DMS 273 (cell line): ENCODE measurements around the gene TPK1.

ENCODE experiments used
- DNase-seq: peaks from one replicate; lab custom pipeline; 2025; ENCODE audit not compliant: unreplicated experiment; lab: John Stamatoyannopoulos, UW

The TPK1 gene

GRCh38 chr7:144726840-144727239, 109.0 kb downstream of the TPK1 start:
- peak; percentile 14 for DNase-seq

GRCh38 chr7:144725070-144725469, 110.8 kb downstream of the TPK1 start:
- DNase-seq: no peak

- no peak for DNase-seq
Measured at GRCh38 chr7:144723301-144723700, 112.6 kb downstream of the TPK1 start.

- no peak for DNase-seq
Measured at GRCh38 chr7:144720710-144721109, 115.1 kb downstream of the TPK1 start.

- DNase-seq: no peak
Measured at GRCh38 chr7:144720149-144720548, 115.7 kb downstream of the TPK1 start.

GRCh38 chr7:144717720-144718119, 118.1 kb downstream of the TPK1 start:
- no peak for DNase-seq

GRCh38 chr7:144713850-144714249, 122.0 kb downstream of the TPK1 start:
- no peak for DNase-seq

- no peak for DNase-seq
Measured at GRCh38 chr7:144710791-144711190, 125.1 kb downstream of the TPK1 start.

- no peak for DNase-seq
Measured at GRCh38 chr7:144709066-144709465, 126.8 kb downstream of the TPK1 start.

GRCh38 chr7:144691240-144691639, 144.6 kb downstream of the TPK1 start:
- DNase-seq: no peak

GRCh38 chr7:144682581-144683280, 153.1 kb downstream of the TPK1 start:
- no peak for DNase-seq

- DNase-seq: no peak
Measured at GRCh38 chr7:144676492-144676891, 159.4 kb downstream of the TPK1 start.

- no peak for DNase-seq
Measured at GRCh38 chr7:144674550-144674949, 161.3 kb downstream of the TPK1 start.

GRCh38 chr7:144672869-144673268, 163.0 kb downstream of the TPK1 start:
- no peak for DNase-seq

- no peak for DNase-seq
Measured at GRCh38 chr7:144671429-144671828, 164.4 kb downstream of the TPK1 start.

GRCh38 chr7:144670218-144670617, 165.6 kb downstream of the TPK1 start:
- DNase-seq: no peak

GRCh38 chr7:144668503-144668902, 167.3 kb downstream of the TPK1 start:
- no peak for DNase-seq

- DNase-seq: no peak
Measured at GRCh38 chr7:144665689-144666381, 170.0 kb downstream of the TPK1 start.

- no peak for DNase-seq
Measured at GRCh38 chr7:144659211-144659610, 176.6 kb downstream of the TPK1 start.

- DNase-seq: no peak
Measured at GRCh38 chr7:144656965-144657517, 178.8 kb downstream of the TPK1 start.

- no peak for DNase-seq
Measured at GRCh38 chr7:144653449-144653848, 182.4 kb downstream of the TPK1 start.

GRCh38 chr7:144650439-144650838, 185.4 kb downstream of the TPK1 start:
- no peak for DNase-seq
